Activated naive CD4-positive, alpha-beta T cell treated with anti-CD3 and anti-CD28 coated beads, Interleukin-2, amount 10 ng/mL, durations not matched to agents 5 hours and 36 hours (primary cell): ENCODE measurements around the gene RARA. TPM values are rescaled to one million over a fixed set of nuclear protein-coding genes. Genes with fewer than 3 reads are reported as not detected.

ENCODE experiments used
- total RNA-seq, 2 experiments: library from RNA; stranded (reverse); gene quantifications; one replicate each; pipeline ENCODE4 v1.2.3, GENCODE V29; 2021

RARA gene
- total RNA-seq = 10 to 100 TPM; 63.5 TPM

DNA sequence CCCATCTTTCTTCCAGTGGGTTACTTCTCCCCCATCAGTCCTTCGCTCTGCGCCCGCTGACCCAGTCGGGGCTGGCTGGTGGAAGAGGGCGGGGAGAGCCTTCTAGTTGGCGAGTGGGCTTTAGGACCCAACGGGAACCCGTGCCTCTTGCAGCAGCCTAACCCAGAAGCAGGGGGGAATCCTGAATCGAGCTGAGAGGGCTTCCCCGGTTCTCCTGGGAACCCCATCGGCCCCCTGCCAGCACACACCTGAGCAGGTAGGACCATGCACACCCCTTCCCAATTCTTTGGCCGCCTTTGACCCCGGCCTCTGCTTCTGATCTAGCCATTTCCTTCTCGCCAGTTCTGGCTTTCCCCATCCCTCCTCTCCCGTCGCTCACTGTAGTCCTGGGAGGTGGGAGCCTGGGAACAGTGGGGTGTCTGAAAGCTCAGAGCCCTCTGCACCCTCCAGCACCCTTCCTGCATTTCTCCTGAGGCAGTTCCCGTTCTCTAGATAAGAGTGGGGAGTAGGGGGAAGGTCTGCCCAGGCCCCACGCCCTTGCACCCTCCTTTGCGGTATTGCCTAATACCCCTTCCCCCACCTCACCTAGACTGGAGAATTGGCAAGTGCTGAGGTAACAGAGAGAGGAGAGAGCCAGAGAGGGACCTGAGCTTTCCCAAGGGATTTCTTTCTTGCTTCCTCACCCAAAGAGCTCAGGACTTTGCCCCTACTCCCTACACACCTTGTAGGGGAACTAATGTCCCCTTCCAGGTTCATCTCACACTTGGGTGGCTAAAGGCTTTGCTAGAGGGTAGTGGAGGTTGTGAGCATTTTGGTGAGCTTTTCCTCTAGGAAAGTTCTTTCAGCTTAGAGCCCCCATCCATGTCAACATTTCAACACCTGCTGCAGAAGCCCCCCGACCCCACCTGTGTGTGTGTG, at the start of gene RARA:
TSS of gene RARA (plus strand) at position 150 of the 918 bp plus-strand sequence. CDS start 22,039 bp downstream, outside the sequence.

DNA sequence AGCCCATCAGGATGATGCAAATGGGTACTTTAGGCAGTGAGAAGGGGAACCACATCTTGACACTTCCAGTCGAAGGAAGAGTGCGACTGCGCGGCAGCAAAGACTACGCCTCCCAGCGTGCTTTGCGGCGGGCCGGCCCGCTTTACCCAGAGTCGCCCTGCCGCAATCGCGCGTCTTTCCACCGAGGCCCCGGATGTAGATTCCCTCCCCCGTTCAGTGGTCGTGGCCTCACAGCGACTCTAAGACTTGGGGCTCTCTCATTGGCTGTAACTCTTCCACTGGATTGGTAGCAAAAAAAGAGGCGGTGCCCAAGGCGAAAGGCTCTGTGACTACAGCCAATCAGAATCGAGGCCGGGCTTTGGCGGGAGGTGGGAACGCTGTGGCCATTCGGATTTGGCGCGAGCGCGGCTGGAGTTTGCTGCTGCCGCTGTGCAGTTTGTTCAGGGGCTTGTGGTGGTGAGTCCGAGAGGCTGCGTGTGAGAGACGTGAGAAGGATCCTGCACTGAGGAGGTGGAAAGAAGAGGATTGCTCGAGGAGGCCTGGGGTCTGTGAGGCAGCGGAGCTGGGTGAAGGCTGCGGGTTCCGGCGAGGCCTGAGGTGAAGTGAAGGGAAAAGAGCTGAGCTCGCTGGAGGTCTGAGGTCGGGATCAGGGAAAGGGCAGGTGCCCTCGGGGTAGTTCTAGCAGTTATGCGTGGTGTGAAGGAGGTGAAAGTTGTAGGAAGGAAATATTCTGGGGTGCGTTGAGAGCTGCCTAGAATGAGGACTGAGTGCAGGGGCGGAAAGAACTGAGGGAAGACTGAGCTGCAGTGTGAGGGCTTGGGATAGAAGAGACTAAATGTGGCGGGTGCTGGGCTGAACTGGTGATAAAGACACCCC, 21.2 kb upstream of the RARA start, which contains the start of gene CDC6:
TSS of gene CDC6 (plus strand) at position 386 of the 876 bp plus-strand sequence. CDS start 1,542 bp downstream, outside the sequence.

DNA sequence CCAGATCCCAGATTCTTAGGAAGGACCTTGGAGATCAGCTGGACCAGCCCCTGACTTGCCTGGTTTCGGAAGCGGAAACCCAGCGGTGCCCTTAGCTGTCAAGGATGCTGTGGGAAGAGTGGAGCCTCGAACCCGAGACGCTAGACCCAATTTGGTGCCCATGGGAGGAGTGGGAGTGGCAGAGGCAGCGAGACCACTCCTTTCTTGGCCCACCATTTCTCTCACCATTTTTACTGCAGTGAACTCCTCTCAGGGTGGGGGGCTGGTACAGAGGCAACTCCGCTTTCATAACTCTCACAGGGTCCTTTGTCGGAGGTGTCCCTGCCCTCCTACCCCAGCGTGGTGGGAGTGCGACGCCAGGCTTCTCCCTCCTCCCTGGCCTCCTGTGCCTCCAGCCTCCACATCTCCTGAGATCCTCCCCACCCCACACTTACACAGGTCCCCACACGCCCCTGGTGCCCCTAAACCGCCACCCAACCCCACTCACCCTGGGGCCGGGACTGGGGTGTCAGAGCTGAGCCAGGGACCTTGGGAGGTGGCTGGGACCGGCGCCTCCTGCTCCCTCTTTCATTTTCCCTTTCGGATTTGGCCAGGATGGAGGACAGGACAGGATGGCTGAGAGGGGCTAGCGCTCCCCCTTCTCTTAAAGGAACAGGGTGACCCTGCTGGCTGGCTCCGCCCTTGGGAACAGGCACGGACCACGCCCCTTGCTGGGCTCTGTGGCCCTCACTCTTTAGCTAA, 55.3 kb downstream of the RARA start, which contains the start of gene GJD3:
TSS of gene GJD3 (minus strand) at position 617 of the 741 bp plus-strand sequence. CDS start 922 bp downstream, outside the sequence.

Other genes with a start within 250 kb of the RARA start
- gene THRA, start 246.2 kb upstream of the RARA start, total RNA-seq = 1 to 10 TPM; 9.2 to 10.0 TPM
- 1 to 10 TPM; 5.1 to 5.9 TPM for gene NR1D1, start 208.6 kb upstream of the RARA start, total RNA-seq
- 10 to 100 TPM; 89.9 to 95.7 TPM for gene MSL1, start 187.2 kb upstream of the RARA start, total RNA-seq
- gene CASC3, start 168.6 kb upstream of the RARA start, total RNA-seq = 10 to 100 TPM; 81.1 to 81.3 TPM
- gene RAPGEFL1, start 131.7 kb upstream of the RARA start, total RNA-seq = 1 to 10 TPM; 3.8 to 4.5 TPM
- 10 to 100 TPM; 25.5 TPM for gene WIPF2, start 89.9 kb upstream of the RARA start, total RNA-seq
- gene CDC6, start 21.3 kb upstream of the RARA start, total RNA-seq = 10 to 100 TPM; 52.8 to 54.5 TPM
- gene GJD3, start 55.6 kb downstream of the RARA start, total RNA-seq = under 1 TPM in 1 of 2 experiments, not detected in 1; 0.26 TPM
- gene TOP2A, start 108.7 kb downstream of the RARA start, total RNA-seq = 100 to 1,000 TPM; 340 to 372 TPM
- gene IGFBP4, start 134.3 kb downstream of the RARA start, total RNA-seq = 10 to 100 TPM; 85.6 to 90.5 TPM
- 1 to 10 TPM; 5.7 to 6.3 TPM for gene TNS4, start 192.4 kb downstream of the RARA start, total RNA-seq